Stimulated activated memory B cell treated with anti-CD40 and anti-IgM and Interleukin-4, amounts not matched to agents 10 μg/mL and 1 μg/mL and 100 μg/mL, for 72 hours (primary cell): ENCODE measurements around the gene NEB.
"Not testable (repeated sequence)": the region's sequence is repeated elsewhere in the genome, so short reads cannot be mapped to it uniquely, and the experiment has no call there.

Experiments
- ATAC-seq: fragments of 150-1000 bp; cut with Tn5 transposase; 2 replicates; pipeline ENCODE4 v1.10.0; 2021
- H3K27ac Mint-ChIP-seq: one replicate; pipeline ENCODE4 v1.8.0; 2022; ENCODE audit warnings: mild to moderate bottlenecking, mixed read lengths
- H3K27me3 Mint-ChIP-seq: one replicate; pipeline ENCODE4 v1.8.0; 2022; ENCODE audit warnings: mixed read lengths
- H3K36me3 Mint-ChIP-seq: one replicate; pipeline ENCODE4 v1.8.0; 2022; ENCODE audit warnings: mixed read lengths
- H3K4me1 Mint-ChIP-seq: one replicate; pipeline ENCODE4 v1.8.0; 2022; ENCODE audit warnings: mixed read lengths
- H3K4me3 Mint-ChIP-seq: one replicate; pipeline ENCODE4 v1.8.0; 2022; ENCODE audit warnings: mild to moderate bottlenecking, moderate library complexity, mixed read lengths
- H3K9me3 Mint-ChIP-seq: one replicate; pipeline ENCODE4 v1.8.0; 2022; ENCODE audit warnings: mixed read lengths

The NEB gene

GRCh38 chr2:151729415-151729811 lies 4.9 kb downstream of the NEB start:
- no peaks in the 10 kb centered on the region for H3K9me3 Mint-ChIP-seq
- peak overlapping the region; percentile 74 for H3K27ac Mint-ChIP-seq
- H3K4me3 Mint-ChIP-seq, result peak overlapping the region; percentile 2
- H3K27me3 Mint-ChIP-seq, result no peaks in the 10 kb centered on the region
- no peaks in the 10 kb centered on the region for H3K36me3 Mint-ChIP-seq
- peak; percentile 51 for ATAC-seq
- H3K4me1 Mint-ChIP-seq, result peaks cover 26% of the 10 kb centered on the region

- Mint-ChIP-seq H3K27me3 (no peaks in the 10 kb centered on the region), H3K4me3 (no peak overlapping the region), H3K36me3 (peaks cover 3% of the 10 kb centered on the region), H3K27ac (peak overlapping the region; percentile 74), H3K9me3 (peaks cover 2% of the 10 kb centered on the region), H3K4me1 (peaks cover 26% of the 10 kb centered on the region)
- peak; percentile 50 for ATAC-seq
These were observed 5.4 kb downstream of the NEB start for GRCh38 chr2:151728804-151729414.

GRCh38 chr2:151727593-151728552 lies 6.4 kb downstream of the NEB start:
- Mint-ChIP-seq H3K9me3 (peaks cover 3% of the 10 kb centered on the region), H3K36me3 (peaks cover 5% of the 10 kb centered on the region), H3K27ac (no peak overlapping the region)

GRCh38 chr2:151721161-151721560 lies 13.1 kb downstream of the NEB start:
- ATAC-seq, result no peak
- Mint-ChIP-seq H3K27ac (no peak overlapping the region), H3K27me3 (no peaks in the 10 kb centered on the region), H3K9me3 (peaks cover 6% of the 10 kb centered on the region), H3K36me3 (peaks cover 5% of the 10 kb centered on the region), H3K4me3 (no peak overlapping the region), H3K4me1 (peaks cover 9% of the 10 kb centered on the region)

More at GRCh38 chr2:151727593-151728552, 6.4 kb downstream of the NEB start:
- Mint-ChIP-seq H3K4me1 (peaks cover 26% of the 10 kb centered on the region), H3K27me3 (no peaks in the 10 kb centered on the region), H3K4me3 (no peak overlapping the region)
- no peak for ATAC-seq

GRCh38 chr2:151720521-151720920 lies 13.8 kb downstream of the NEB start:
- Mint-ChIP-seq H3K9me3 (peaks cover 6% of the 10 kb centered on the region), H3K4me1 (peaks cover 9% of the 10 kb centered on the region), H3K27me3 (no peaks in the 10 kb centered on the region), H3K27ac (no peak overlapping the region), H3K36me3 (peaks cover 5% of the 10 kb centered on the region), H3K4me3 (no peak overlapping the region)
- ATAC-seq, result no peak

- Mint-ChIP-seq H3K9me3 (peaks cover 3% of the 10 kb centered on the region), H3K27ac (no peak overlapping the region), H3K36me3 (peaks cover 1% of the 10 kb centered on the region), H3K27me3 (no peaks in the 10 kb centered on the region), H3K4me1 (peaks cover 10% of the 10 kb centered on the region), H3K4me3 (no peak overlapping the region)
- no peak for ATAC-seq
These were observed 15.5 kb downstream of the NEB start for GRCh38 chr2:151718796-151719195.

- Mint-ChIP-seq H3K27me3 (no peaks in the 10 kb centered on the region), H3K4me3 (no peak overlapping the region), H3K4me1 (peaks cover 15% of the 10 kb centered on the region), H3K9me3 (peaks cover 3% of the 10 kb centered on the region), H3K27ac (no peak overlapping the region), H3K36me3 (no peaks in the 10 kb centered on the region)
- peak; percentile 47 for ATAC-seq
These were observed 16.0 kb downstream of the NEB start for GRCh38 chr2:151718247-151718646.

- no peak overlapping the region for H3K27ac Mint-ChIP-seq
- H3K27me3 Mint-ChIP-seq, result no peaks in the 10 kb centered on the region
These were observed 17.6 kb downstream of the NEB start for GRCh38 chr2:151716721-151717120.

GRCh38 chr2:151713291-151713903 lies 20.9 kb downstream of the NEB start:
- H3K27ac Mint-ChIP-seq, result no peak overlapping the region
- H3K27me3 Mint-ChIP-seq, result no peaks in the 10 kb centered on the region
- H3K9me3 Mint-ChIP-seq, result no peaks in the 10 kb centered on the region
- H3K36me3 Mint-ChIP-seq, result no peaks in the 10 kb centered on the region
- ATAC-seq, result no peak
- peaks cover 15% of the 10 kb centered on the region for H3K4me1 Mint-ChIP-seq
- no peak overlapping the region for H3K4me3 Mint-ChIP-seq

More at GRCh38 chr2:151716721-151717120, 17.6 kb downstream of the NEB start:
- no peak overlapping the region for H3K4me3 Mint-ChIP-seq
- peaks cover 3% of the 10 kb centered on the region for H3K9me3 Mint-ChIP-seq
- H3K4me1 Mint-ChIP-seq, result peaks cover 22% of the 10 kb centered on the region
- no peaks in the 10 kb centered on the region for H3K36me3 Mint-ChIP-seq
- no peak for ATAC-seq

GRCh38 chr2:151711025-151711424 lies 23.3 kb downstream of the NEB start:
- Mint-ChIP-seq H3K4me3 (no peak overlapping the region), H3K4me1 (peaks cover 12% of the 10 kb centered on the region), H3K27me3 (no peaks in the 10 kb centered on the region), H3K27ac (no peak overlapping the region), H3K9me3 (no peaks in the 10 kb centered on the region), H3K36me3 (no peaks in the 10 kb centered on the region)
- no peak for ATAC-seq

GRCh38 chr2:151708788-151709187 lies 25.5 kb downstream of the NEB start:
- H3K4me1 Mint-ChIP-seq, result peaks cover 12% of the 10 kb centered on the region
- H3K27me3 Mint-ChIP-seq, result no peaks in the 10 kb centered on the region
- ATAC-seq, result no peak
- H3K27ac Mint-ChIP-seq, result no peak overlapping the region
- no peaks in the 10 kb centered on the region for H3K36me3 Mint-ChIP-seq
- H3K9me3 Mint-ChIP-seq, result no peaks in the 10 kb centered on the region
- H3K4me3 Mint-ChIP-seq, result no peak overlapping the region

- ATAC-seq, result no peak
- no peaks in the 10 kb centered on the region for H3K36me3 Mint-ChIP-seq
- H3K27me3 Mint-ChIP-seq, result no peaks in the 10 kb centered on the region
- H3K4me3 Mint-ChIP-seq, result no peak overlapping the region
- H3K27ac Mint-ChIP-seq, result no peak overlapping the region
- no peaks in the 10 kb centered on the region for H3K9me3 Mint-ChIP-seq
- H3K4me1 Mint-ChIP-seq, result peaks cover 7% of the 10 kb centered on the region
These were observed 26.4 kb downstream of the NEB start for GRCh38 chr2:151707857-151708256.

GRCh38 chr2:151704480-151704961 lies 29.8 kb downstream of the NEB start:
- ATAC-seq, H3K4me3 Mint-ChIP-seq, H3K27ac Mint-ChIP-seq, H3K9me3 Mint-ChIP-seq, H3K36me3 Mint-ChIP-seq, H3K4me1 Mint-ChIP-seq, H3K27me3 Mint-ChIP-seq: not testable (repeated sequence)

- ATAC-seq, H3K27ac Mint-ChIP-seq, H3K36me3 Mint-ChIP-seq, H3K4me1 Mint-ChIP-seq, H3K4me3 Mint-ChIP-seq, H3K27me3 Mint-ChIP-seq, H3K9me3 Mint-ChIP-seq: not testable (repeated sequence)
These were observed 36.1 kb downstream of the NEB start for GRCh38 chr2:151698134-151698533.

- Mint-ChIP-seq H3K4me1 (no peaks in the 10 kb centered on the region), H3K27me3 (no peaks in the 10 kb centered on the region), H3K9me3 (no peaks in the 10 kb centered on the region), H3K4me3 (no peak overlapping the region), H3K36me3 (no peaks in the 10 kb centered on the region), H3K27ac (no peak overlapping the region)
- ATAC-seq, result no peak
These were observed 38.5 kb downstream of the NEB start for GRCh38 chr2:151695778-151696177.
